Activated naive CD4-positive, alpha-beta T cell treated with anti-CD3 and anti-CD28 coated beads, Interleukin-2, amount 50 U/mL, for 72 hours (primary cell): ENCODE results near the gene TCEAL5. TPM values are rescaled to one million over a fixed set of nuclear protein-coding genes. Genes with fewer than 3 reads are reported as not detected.
"Not testable (repeated sequence)": the region's sequence is repeated elsewhere in the genome, so short reads cannot be mapped to it uniquely, and the experiment has no call there.

ENCODE experiments used
- ATAC-seq, 2 donors: fragments of 150-1000 bp; cut with Tn5 transposase; 2 replicates each; pipeline ENCODE4 v1.10.0; 2021; ENCODE audit warnings: mild to moderate bottlenecking in 2 of 2, moderate library complexity in 2 of 2
- DNase-seq, 2 donors: peaks; one replicate each; pipeline ENCODE4 v3.0.0; 2021 to 2022; ENCODE audit warnings: low spot score in 2 of 2
- H3K27ac Mint-ChIP-seq, 2 donors: one replicate each; pipeline ENCODE4 v1.8.0; 2022; ENCODE audit warnings: mild to moderate bottlenecking in 2 of 2, mixed read lengths in 2 of 2
- H3K36me3 Mint-ChIP-seq, 2 donors: one replicate each; pipeline ENCODE4 v1.8.0; 2022; ENCODE audit warnings: mixed read lengths in 2 of 2
- H3K9me3 Mint-ChIP-seq, 2 donors: one replicate each; pipeline ENCODE4 v1.8.0; 2022; ENCODE audit warnings: mixed read lengths in 2 of 2
- total RNA-seq, 2 donors: library from RNA; stranded (reverse); gene quantifications; one replicate each; pipeline ENCODE4 v1.2.3, GENCODE V29; 2022

TCEAL5 gene
- total RNA-seq, 2 donors from 2014 or later: not detected

DNA sequence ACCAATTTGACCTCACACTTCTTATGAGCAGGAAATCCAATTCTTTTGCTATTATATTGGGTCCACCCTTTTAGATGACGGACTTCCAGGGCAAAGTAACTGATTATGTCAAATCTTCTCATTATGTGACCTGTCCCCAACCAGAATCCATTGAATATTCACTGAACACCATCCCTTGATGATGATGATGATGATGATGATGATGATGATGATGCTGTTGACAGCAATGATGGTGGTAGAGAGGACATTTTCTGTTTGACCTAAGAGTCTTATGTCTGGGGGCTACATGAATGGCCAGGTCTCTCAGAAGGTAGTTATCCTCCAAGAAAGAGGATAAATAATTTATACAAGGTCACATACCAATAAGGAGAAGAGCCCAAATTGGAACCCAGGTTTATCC lies 26.7 kb downstream of the TCEAL5 start:
- H3K36me3 Mint-ChIP-seq: peaks cover 10 to 15% of the 10 kb centered on the region in 2 donors
- no peak for DNase-seq
- H3K27ac Mint-ChIP-seq: no peak overlapping the region
- no peaks in the 10 kb centered on the region for H3K9me3 Mint-ChIP-seq
- no peak for ATAC-seq

DNA sequence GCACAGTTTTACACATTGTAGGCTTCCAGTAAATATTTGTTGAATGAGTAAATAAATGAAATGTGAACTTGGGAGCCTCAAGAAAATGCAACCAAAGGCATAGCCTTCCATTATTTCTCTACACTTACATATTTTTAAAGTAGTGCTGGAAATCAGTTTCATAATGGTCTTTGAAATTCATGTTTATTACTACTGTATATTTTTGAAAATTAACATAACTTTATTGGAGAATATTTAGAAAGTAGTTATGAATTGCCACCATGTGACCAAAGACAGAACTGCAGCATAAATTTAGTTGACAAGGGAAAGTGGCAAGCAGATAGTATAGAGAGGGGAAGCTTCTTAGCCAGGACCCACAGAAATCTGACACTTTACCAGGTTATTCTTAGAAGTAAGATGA lies 28.0 kb downstream of the TCEAL5 start:
- DNase-seq (no peak), ATAC-seq (no peak)
- no peak overlapping the region for H3K27ac Mint-ChIP-seq
- H3K9me3 Mint-ChIP-seq: no peaks in the 10 kb centered on the region
- H3K36me3 Mint-ChIP-seq: peaks cover 0 to 2% of the 10 kb centered on the region in 2 donors

DNA sequence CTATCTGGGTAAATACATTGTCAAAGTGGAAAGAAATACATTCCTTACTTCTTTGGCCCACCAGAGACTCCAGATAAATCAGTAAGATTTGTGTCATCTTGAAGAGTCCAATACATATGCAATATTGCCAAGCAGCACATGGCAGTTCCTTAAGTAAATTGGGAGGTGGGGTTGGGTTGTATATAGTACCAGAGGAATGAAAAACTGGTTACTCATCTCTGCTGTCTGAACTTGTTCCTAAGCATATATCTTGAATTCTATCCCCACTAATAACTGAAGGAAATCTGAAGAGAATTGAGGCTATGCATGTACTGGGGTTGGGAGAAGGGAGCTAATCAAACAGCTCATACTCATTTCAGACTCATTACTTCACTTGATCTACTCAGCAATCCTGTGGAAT lies 36.4 kb downstream of the TCEAL5 start:
- Mint-ChIP-seq H3K36me3 (no peaks in the 10 kb centered on the region), H3K27ac (no peak overlapping the region), H3K9me3 (no peaks in the 10 kb centered on the region)
- ATAC-seq: no peak
- DNase-seq: no peak

DNA sequence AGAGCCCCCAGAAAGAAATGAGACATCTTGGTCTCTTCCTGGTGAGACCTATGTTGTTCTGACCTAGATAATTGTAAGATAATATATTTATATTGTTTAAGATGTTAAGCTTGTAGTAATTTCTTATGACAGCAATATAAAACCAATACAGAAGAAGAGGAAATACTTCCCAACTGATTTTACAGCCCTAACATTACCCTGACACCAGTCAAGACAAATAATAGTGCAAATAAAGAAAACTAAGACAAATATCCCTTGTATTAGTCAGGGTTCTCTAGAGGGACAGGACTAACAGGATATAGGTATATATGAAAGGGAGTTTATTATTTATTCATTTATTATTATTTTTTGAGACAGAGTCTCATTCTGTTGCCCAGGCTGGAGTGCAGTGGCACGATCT lies 40.3 kb downstream of the TCEAL5 start:
- H3K27ac Mint-ChIP-seq: no peak overlapping the region
- ATAC-seq (no peak), DNase-seq (no peak)
- no peaks in the 10 kb centered on the region for H3K9me3 Mint-ChIP-seq
- no peaks in the 10 kb centered on the region for H3K36me3 Mint-ChIP-seq

DNA sequence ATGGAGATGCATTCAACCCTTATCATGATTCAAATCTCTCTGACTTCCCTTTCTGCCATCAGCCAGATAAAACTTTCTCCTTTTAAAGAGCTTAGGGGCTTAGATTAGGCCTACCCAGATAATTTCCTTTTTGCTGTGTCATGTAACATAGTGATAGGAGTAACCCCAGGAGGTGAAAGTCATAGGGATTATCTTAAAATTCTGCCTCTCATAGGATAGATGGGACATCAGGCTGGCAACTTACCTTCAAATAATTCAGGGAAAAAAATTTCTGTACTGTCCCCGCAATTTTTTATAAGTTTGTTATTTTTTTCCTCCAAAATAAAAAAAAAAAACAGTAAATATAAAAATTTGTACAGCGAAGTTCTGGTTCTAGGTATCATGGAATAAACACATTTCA lies 40.9 kb downstream of the TCEAL5 start:
- not testable (repeated sequence) for H3K9me3 Mint-ChIP-seq, ATAC-seq, H3K36me3 Mint-ChIP-seq, DNase-seq, H3K27ac Mint-ChIP-seq

DNA sequence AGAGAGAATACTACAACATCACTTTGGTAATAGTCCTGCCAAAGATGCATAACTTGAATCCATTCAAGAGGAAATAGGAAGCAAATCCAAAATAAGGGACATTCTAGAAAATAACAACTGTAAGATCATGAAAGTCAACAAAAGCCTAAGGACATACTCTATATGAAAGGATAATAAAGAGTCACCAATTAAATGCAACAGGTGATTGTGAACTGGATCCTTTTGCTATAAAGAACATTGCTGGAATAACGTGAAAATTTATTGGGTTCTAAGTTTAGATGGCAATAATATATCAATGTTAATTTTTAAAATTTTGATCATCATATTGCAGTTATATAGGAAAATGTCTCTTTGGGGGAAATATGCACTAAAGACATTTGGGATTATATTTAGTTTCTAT lies 41.7 kb downstream of the TCEAL5 start:
- H3K27ac Mint-ChIP-seq: no peak overlapping the region
- H3K36me3 Mint-ChIP-seq: no peaks in the 10 kb centered on the region
- H3K9me3 Mint-ChIP-seq: no peaks in the 10 kb centered on the region
- ATAC-seq (no peak), DNase-seq (no peak)

DNA sequence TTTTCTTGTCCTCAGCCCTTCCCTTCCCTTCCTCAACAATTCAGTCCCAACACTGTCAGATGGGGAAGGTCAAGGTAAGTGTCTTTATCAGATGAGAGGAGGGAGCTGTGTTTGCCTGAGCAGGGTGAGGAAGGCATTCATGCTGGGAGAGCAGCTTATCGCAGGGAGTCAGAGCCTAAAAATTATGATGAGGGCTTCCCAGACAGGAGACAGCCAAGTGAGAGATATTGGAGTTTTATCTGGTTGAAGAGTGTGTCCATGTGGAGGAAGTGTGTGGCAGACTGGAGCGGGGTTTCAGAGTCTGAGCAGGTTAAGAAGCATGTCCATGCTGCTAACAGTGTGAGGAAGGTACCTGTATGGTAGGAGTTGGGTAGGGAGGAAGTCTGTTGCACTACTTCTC lies 43.3 kb downstream of the TCEAL5 start:
- no peak for DNase-seq
- Mint-ChIP-seq H3K27ac (no peak overlapping the region), H3K9me3 (no peaks in the 10 kb centered on the region), H3K36me3 (no peaks in the 10 kb centered on the region)
- ATAC-seq: no peak

DNA sequence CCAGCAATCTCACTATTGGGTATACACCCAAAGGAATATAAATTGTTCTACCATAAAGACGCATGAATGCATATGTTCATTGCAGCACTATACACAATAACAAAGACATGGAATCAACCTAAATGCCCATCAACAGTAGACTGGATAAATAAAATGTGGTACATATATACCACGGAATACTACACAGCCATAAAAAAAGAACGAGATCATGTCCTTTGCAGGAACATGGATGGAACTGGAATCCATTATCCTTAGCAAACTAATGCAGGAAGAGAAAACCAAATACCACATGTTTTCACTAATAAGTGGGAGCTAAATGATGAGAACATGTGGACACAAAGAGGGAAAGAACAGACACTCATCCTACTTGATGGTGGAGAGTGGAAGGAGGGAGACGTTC lies 50.6 kb downstream of the TCEAL5 start:
- H3K9me3 Mint-ChIP-seq, ATAC-seq, DNase-seq, H3K36me3 Mint-ChIP-seq, H3K27ac Mint-ChIP-seq: not testable (repeated sequence)

Other genes starting within 250 kb of the TCEAL5 start
- gene BEX1, start 212.6 kb downstream of the TCEAL5 start, total RNA-seq: under 1 TPM in 1 of 2 donors, not detected in 1; 0.46 TPM
- gene NXF3, start 183.6 kb downstream of the TCEAL5 start, total RNA-seq: not detected
- gene BEX4, start 61.6 kb downstream of the TCEAL5 start, total RNA-seq: 10 to 100 TPM; 11.5 to 11.8 TPM
- 10 to 100 TPM; 22.2 to 42.5 TPM for gene TCEAL8, start 21.6 kb downstream of the TCEAL5 start, total RNA-seq
- 10 to 100 TPM; 11.9 to 16.4 TPM for gene BEX2, start 34.2 kb upstream of the TCEAL5 start, total RNA-seq
- not detected for gene TCEAL7, start 53.5 kb upstream of the TCEAL5 start, total RNA-seq
- gene TCEAL9, start 79.8 kb upstream of the TCEAL5 start, total RNA-seq: 1 to 10 TPM in 1 of 2 donors, under 1 TPM in 1; 0.80 to 3.2 TPM
- 10 to 100 TPM in 1 of 2 donors, 1 to 10 TPM in 1; 6.0 to 36.8 TPM for gene BEX3, start 99.8 kb upstream of the TCEAL5 start, total RNA-seq
- under 1 TPM; 0.14 to 0.68 TPM for gene RAB40A, start 242.7 kb upstream of the TCEAL5 start, total RNA-seq